Aorta (tissue), 5 donors: ENCODE results near the gene SH3GLB2. TPM values are rescaled to one million over a fixed set of nuclear protein-coding genes. Genes with fewer than 3 reads are reported as not detected.
A peak's percentile ranks its signal among the peaks of the same experiment; 100 is the strongest.

Experiments used
- ATAC-seq: fragments of 200-7000 bp; cut with Tn5 transposase; one replicate; pipeline ENCODE4 v1.9.1; 2022; ENCODE audit warnings: moderate library complexity; ENCODE audit not compliant: low FRiP score
- DNase-seq, 2 donors: peaks; one replicate each; pipeline ENCODE4 v3.0.0-alpha.2; 2020
- H3K27ac ChIP-seq, 2 donors: one replicate each; pipeline ENCODE4 v1.5.1; 2013; ENCODE audit warnings: low read length in 2 of 2, mild to moderate bottlenecking in 2 of 2, moderate library complexity in 2 of 2, control low read depth in 1 of 2, inconsistent platforms in 1 of 2, low read depth in 1 of 2
- H3K27me3 ChIP-seq, 2 donors: one replicate each; pipeline ENCODE4 v1.6.1; 2013; ENCODE audit warnings: control low read depth in 1 of 2, low read length in 1 of 2, mild to moderate bottlenecking in 1 of 2, moderate library complexity in 1 of 2; ENCODE audit not compliant: insufficient read depth in 2 of 2, control insufficient read depth in 1 of 2
- H3K36me3 ChIP-seq, 2 donors: one replicate each; pipeline ENCODE4 v1.6.1; 2013; ENCODE audit warnings: control low read depth in 1 of 2, low read length in 1 of 2, mild to moderate bottlenecking in 1 of 2; ENCODE audit not compliant: insufficient read depth in 2 of 2, control insufficient read depth in 1 of 2
- H3K4me1 ChIP-seq, 2 donors: one replicate each; pipeline ENCODE4 v1.6.1; 2013; ENCODE audit warnings: low read length in 2 of 2, control low read depth in 1 of 2, mild to moderate bottlenecking in 1 of 2, moderate library complexity in 1 of 2; ENCODE audit not compliant: insufficient read depth in 2 of 2, control insufficient read depth in 1 of 2
- H3K4me3 ChIP-seq, 2 donors: one replicate each; pipeline ENCODE4 v1.5.1; 2013; ENCODE audit warnings: low read length in 2 of 2, control low read depth in 1 of 2, mild to moderate bottlenecking in 1 of 2
- H3K9me3 ChIP-seq: one replicate; pipeline ENCODE4 v1.6.1; 2013; ENCODE audit warnings: mild to moderate bottlenecking, low read length; ENCODE audit not compliant: control insufficient read depth
- WGBS, 2 donors: extraction: QIAGEN DNeasy Blood & Tissue Kit; methylation state at CpG; one replicate each; pipeline ENCODE4 v1.1.7; 2013; 5-methylcytosine and 5-hydroxymethylcytosine counted together
- intact Hi-C, 2 donors: fragments of 100-400 bp; cut with DNase I; formaldehyde crosslinking; loops; one replicate each; pipeline versions ENCODE4 v1.14.2 to v1.15.0; 2022
- long read RNA-seq, 2 donors: library from polyadenylated mRNA; unstranded; transcript quantifications; one replicate each; pipeline ENCODE4 v2.0.0, GENCODE V29; 2020 to 2021
- polyA plus RNA-seq, 2 donors: library from polyadenylated mRNA; stranded (reverse); fragments of 200-250 nt; gene quantifications; one replicate each; pipeline ENCODE4 v1.2.3, GENCODE V29; 2013
- total RNA-seq, 2 donors: library from RNA; stranded (reverse); fragmentation: NEBNext Ultra II Directional; extraction: Animal tissue kit (Norgen Biotek cat#: 25700); gene quantifications; one replicate each; pipeline ENCODE4 v1.2.1, GENCODE V29; 2021
- donor health status: healthy with polysubstance abuse.
- donor health status: Bipolar disorder and iron deficiency.
- donor health status: DM: no; HTN: no; CAD: no.
- donor health status: DM: no; HTN: no; CAD: no.
- donor health status: DM: yes; HTN: yes; CAD: no.

Gene SH3GLB2
- 100 to 1,000 TPM in 1 of 2 donors, 10 to 100 TPM in 1; 64.9 to 107 TPM for total RNA-seq
- polyA plus RNA-seq, result 100 to 1,000 TPM in 1 of 2 donors, 10 to 100 TPM in 1; 34.4 to 232 TPM
- long read RNA-seq, donor 1, full-length matches to known transcripts, result 15 of 42 reads
- long read RNA-seq, donor 1, partial matches to known transcripts, result 18 of 42 reads
- long read RNA-seq, donor 1, other reads (novel, unspliced or antisense), result 9 of 42 reads
- long read RNA-seq, donor 2, full-length matches to known transcripts, result 63 of 112 reads
- long read RNA-seq, donor 2, partial matches to known transcripts, result 25 of 112 reads
- long read RNA-seq, donor 2, other reads (novel, unspliced or antisense), result 24 of 112 reads

DNA sequence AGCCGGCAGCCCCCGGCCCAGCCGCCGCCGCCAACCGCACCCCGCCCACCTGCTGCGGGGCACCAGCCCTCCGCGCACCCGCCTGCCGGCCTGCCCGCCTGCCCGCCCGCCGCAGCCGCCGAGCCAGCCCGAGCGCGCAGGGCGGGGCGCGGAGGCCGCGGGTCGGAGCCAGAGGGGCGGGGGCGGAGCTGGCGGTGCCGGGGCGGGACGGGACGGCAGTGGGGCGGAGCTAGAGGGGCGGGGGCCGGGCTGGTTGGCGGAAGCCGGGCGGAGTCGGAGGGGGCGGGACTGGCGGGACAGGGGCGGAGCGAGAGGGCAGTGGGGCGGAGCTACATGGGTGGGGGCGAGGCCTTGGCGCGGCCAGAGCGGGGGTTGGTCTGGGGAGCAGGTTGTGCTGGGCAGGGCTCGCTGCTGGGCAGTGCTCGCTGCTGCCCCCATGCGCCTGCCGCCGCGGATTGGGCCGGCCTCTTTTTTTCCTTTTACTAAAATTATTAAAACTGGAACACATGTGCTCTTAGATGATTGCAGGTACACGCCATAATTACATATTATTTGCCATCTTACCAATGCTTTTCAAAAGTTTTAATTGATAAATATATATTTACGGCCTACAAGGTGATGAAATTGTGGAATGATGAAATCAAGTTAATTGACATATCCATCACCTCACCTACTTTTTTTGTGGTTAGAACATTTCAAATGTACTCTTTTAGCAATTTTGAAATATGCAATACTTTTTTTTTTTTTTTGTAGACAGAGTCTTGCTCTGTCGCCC is at the start of gene SH3GLB2:
SH3GLB2 (minus strand) TSS at position 140 of the 775 bp plus-strand sequence. CDS start 177 bp downstream, outside the sequence.
- Histone ChIP-seq H3K9me3 (no peaks in the 10 kb centered on the region), H3K27me3 (no peaks in the 10 kb centered on the region), H3K36me3 (no peaks in the 10 kb centered on the region), H3K4me3 (peak within 1 kb of the TSS; percentile 54 to 55), H3K27ac (no peak within 1 kb of the TSS), H3K4me1 (no peaks in the 10 kb centered on the region)
- DNase-seq (peak; percentile 96 to 99), ATAC-seq (peak; percentile 99)
- 2% methylated on average over 36 to 60 of the region's 60 CpGs for whole genome bisulfite sequencing, 2 donors
- intact Hi-C loops, result no loop called here

DNA sequence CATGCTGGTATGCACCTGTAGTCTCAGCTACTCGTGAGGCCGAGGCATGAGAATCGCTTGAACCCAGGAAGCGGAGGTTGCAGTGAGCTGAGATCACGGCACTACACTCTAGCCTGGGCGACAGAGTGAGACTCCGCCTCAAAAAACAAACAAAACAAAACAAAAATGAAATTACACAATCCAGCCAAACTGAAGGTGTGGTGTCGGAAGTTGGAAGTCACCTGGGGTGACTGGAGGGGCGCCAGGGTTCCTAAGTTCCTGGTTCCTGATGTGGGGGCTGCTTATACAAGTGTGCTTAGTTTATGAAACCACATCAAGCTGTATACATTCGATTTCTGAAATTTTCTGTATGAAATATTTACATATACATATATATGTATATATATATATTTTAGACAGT is 49.1 kb upstream of the SH3GLB2 start:
- Histone ChIP-seq H3K4me1 (no peaks in the 10 kb centered on the region), H3K4me3 (no peak overlapping the region), H3K36me3 (no peaks in the 10 kb centered on the region), H3K27me3 (no peaks in the 10 kb centered on the region), H3K27ac (no peak overlapping the region), H3K9me3 (no peaks in the 10 kb centered on the region)
- intact Hi-C loops, result no loop called here
- ATAC-seq (no peak), DNase-seq (no peak)
- WGBS, 2 donors, result 85 to 91% methylated on average over 10 of the region's 10 CpGs

DNA sequence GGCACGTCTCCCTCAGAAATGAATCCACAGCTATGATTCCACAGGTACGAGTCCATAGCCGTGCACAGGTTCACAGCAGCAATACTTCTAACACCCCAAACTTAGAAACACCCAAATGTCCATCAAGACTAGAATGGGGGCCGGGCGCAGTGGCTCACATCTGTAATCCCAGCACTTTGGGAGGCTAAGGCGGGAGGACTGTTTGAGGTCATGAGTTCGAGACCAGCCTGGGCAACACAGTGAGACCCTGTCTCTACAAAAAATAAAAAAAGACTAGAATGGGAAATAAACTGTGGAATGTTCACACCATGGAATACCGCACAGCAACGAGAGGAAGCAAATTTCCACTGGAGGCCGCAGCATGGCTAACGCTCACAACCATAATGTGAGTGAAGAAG is 48.5 kb upstream of the SH3GLB2 start:
- no peak for DNase-seq
- 90 to 91% methylated on average over 11 of the region's 11 CpGs for WGBS, 2 donors
- Histone ChIP-seq H3K27ac (no peak overlapping the region), H3K4me1 (no peaks in the 10 kb centered on the region), H3K4me3 (no peak overlapping the region), H3K36me3 (no peaks in the 10 kb centered on the region), H3K27me3 (no peaks in the 10 kb centered on the region), H3K9me3 (no peaks in the 10 kb centered on the region)
- ATAC-seq, result no peak
- intact Hi-C loops, result no loop called here

DNA sequence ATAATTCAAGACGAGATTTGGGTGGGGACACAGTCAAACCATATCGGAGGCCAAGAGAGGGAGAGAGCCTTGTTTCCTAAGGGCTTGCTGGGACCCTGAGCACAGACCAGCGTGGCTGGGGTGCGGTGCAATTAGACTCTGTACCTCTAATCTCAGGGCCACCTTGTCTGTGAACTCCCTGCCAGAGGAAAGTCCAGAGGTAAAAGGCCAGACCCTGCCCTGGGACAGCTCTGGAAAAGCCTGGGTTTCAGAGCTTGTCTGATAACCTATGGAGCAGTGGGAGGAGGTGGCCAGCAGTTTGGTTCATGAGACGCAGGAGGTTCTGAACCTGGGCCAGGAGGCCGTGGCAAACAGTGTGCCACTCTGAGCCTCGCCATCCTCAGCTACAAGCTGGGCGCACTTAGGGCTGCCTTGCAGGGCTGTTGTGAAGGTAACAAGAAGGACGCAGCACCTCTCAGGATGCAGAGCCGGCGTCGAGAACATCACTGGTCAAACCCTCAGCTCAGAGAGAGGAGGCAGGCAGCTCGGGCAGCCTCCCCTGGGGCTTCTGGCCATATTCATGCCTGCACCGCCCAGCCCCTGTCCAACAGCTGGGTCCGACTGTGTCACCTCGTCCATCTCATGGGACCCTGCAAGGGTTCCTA is 48.0 kb upstream of the SH3GLB2 start:
- Histone ChIP-seq H3K4me3 (no peak overlapping the region), H3K4me1 (no peaks in the 10 kb centered on the region), H3K27me3 (no peaks in the 10 kb centered on the region), H3K36me3 (no peaks in the 10 kb centered on the region), H3K27ac (no peak overlapping the region), H3K9me3 (no peaks in the 10 kb centered on the region)
- DNase-seq (no peak), ATAC-seq (no peak)
- intact Hi-C loops, result no loop called here
- WGBS, 2 donors, result 83 to 86% methylated on average over 16 of the region's 16 CpGs

DNA sequence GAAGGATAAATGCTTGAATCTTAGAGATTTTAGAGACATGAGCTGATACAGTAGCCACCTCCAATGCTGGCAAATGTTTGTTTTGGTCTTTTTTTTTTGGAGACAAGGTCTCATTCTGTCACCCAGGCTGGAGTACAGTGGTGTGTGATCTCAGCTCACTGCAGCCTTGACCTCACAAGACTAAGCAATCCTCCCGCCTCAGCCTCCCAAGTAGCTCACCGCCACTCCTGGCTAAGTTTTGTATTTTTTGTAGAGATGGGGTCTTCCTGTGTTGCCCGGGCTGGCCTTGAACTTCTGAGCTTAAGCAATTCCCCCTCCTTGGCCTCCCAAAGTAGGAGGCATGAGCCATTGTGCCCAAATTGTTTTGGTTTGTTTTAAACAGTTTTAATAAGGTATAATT is 46.0 kb upstream of the SH3GLB2 start:
- no peak for ATAC-seq
- H3K27ac ChIP-seq, result no peak overlapping the region
- H3K27me3 ChIP-seq, result no peaks in the 10 kb centered on the region
- intact Hi-C loops, result no loop called here
- H3K36me3 ChIP-seq, result no peaks in the 10 kb centered on the region
- no peak overlapping the region for H3K4me3 ChIP-seq
- DNase-seq, result no peak
- WGBS, 2 donors, result 82 to 89% methylated on average over 3 of the region's 3 CpGs
- no peaks in the 10 kb centered on the region for H3K4me1 ChIP-seq
- no peaks in the 10 kb centered on the region for H3K9me3 ChIP-seq

DNA sequence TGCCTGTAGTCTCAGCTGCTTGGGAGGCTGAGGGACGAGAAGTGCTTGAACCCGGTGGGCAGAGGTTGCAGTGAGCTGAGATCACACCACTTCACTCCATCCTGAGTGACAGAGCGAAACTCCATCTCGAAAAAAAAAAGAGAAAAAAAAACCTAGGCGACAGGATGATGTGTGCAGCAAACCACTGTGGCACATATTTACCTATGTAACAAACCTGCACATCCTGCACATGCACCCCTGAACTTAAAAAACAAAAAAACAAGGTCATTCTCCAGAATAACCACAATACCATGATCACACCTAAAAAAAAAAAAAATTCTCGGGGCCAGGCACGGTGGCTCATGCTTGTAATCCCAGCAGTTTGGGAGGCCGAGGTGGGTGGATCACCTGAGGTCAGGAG is 45.3 kb upstream of the SH3GLB2 start:
- Histone ChIP-seq H3K27ac (no peak overlapping the region), H3K4me3 (no peak overlapping the region), H3K4me1 (no peaks in the 10 kb centered on the region), H3K36me3 (no peaks in the 10 kb centered on the region), H3K9me3 (no peaks in the 10 kb centered on the region), H3K27me3 (no peaks in the 10 kb centered on the region)
- intact Hi-C loops, result no loop called here
- WGBS, 2 donors, result 87 to 91% methylated on average over 8 of the region's 8 CpGs
- ATAC-seq (no peak), DNase-seq (no peak)

DNA sequence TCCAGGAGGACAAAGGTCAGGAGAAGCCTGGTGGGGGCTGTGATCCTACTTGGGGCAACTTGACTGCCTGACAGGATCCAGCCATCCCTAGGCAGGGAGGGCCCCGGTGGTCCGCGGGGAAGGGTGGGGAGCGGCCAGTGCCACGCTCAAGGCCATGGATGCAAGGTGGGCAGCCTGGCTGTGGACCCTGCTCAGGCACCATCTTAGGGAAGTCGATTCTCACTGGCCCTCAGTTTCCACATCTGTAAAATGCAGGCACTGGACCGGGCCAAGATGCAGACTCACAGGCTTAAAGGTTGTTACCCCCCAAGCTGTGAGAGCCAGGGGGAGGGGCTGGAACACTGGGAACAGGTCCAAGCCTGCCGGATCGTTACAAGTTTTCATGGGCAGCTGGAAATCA is 44.0 kb upstream of the SH3GLB2 start:
- Histone ChIP-seq H3K36me3 (no peaks in the 10 kb centered on the region), H3K4me1 (no peaks in the 10 kb centered on the region), H3K4me3 (no peak overlapping the region), H3K27ac (no peak overlapping the region), H3K9me3 (no peaks in the 10 kb centered on the region), H3K27me3 (no peaks in the 10 kb centered on the region)
- DNase-seq (no peak), ATAC-seq (no peak)
- intact Hi-C loops, result no loop called here
- WGBS, 2 donors, result 58 to 59% methylated on average over 9 of the region's 9 CpGs

DNA sequence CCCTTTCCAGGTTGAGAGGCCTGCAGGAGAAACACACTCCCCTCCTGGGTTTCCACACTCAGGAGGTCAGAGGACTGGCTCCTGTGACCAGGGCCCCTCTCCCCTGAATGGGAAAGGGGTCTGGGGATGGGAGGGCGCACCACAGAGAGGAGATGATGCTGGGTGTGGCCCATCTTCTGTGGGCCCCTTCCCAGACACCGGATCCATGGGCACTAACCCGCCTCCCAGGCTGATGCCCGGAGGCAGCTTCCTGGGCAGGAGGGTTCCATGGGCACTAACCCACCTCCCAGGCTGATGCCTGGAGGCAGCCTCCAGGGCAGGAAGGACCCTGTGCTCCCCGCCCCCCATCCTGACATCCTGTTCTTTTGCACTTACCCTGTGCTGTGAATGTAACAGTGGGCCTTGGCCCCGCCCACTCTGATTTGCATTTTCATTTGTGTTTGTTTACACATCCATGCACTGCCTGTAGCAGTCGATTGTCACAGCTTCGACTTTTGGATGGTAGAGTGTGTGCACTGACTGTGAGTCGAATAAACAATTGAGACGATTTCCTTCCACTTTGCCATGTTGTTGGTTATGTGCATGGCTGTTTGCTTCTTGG is 43.5 kb upstream of the SH3GLB2 start:
- no peaks in the 10 kb centered on the region for H3K9me3 ChIP-seq
- no peak overlapping the region for H3K4me3 ChIP-seq
- DNase-seq (no peak), ATAC-seq (no peak)
- H3K36me3 ChIP-seq, result no peaks in the 10 kb centered on the region
- no peak overlapping the region for H3K27ac ChIP-seq
- H3K27me3 ChIP-seq, result no peaks in the 10 kb centered on the region
- WGBS, 2 donors, result 70% methylated on average over 10 of the region's 10 CpGs
- H3K4me1 ChIP-seq, result no peaks in the 10 kb centered on the region
- intact Hi-C loops, result no loop called here
